Measurements from ENCODE around the gene B4GALT4. TPM values are rescaled to one million over a fixed set of nuclear protein-coding genes. Genes with fewer than 3 reads are reported as not detected.

Gene B4GALT4
- total RNA-seq, 1 experiment from 2014 or later, result 46.5 TPM

- no peak for TF ChIP-seq CTCF (conservative IDR thresholded peaks at IDR 0.05)
- no peaks in the 10 kb centered on the region for H3K9me3 Mint-ChIP-seq
- Histone ChIP-seq H3K4me2 (ENCODE audit: insufficient read depth, insufficient read length, low read length) (no peak overlapping the region), H3K9me3 (ENCODE audit: control insufficient read depth, low read depth, low read length) (no peaks in the 10 kb centered on the region), H2BK12ac (ENCODE audit: insufficient read length, low read depth, low read length) (no peak overlapping the region), H2BK15ac (ENCODE audit: low read depth, low read length) (no peak overlapping the region), H3K18ac (ENCODE audit: insufficient read length, low read depth, low read length) (no peak overlapping the region), H2AK5ac (ENCODE audit: insufficient read length, low read length) (no peak overlapping the region), H3K9ac (ENCODE audit: extremely low read depth, insufficient read length, low read length) (no peak overlapping the region), H3K56ac (ENCODE audit: insufficient read length, low read depth, low read length) (no peak overlapping the region), H2AFZ (ENCODE audit: low read length) (no peak overlapping the region), H3K4me1 (ENCODE audit: insufficient read depth, low read length) (no peaks in the 10 kb centered on the region), H3K27ac (ENCODE audit: insufficient read length, low read depth, low read length) (no peak overlapping the region), H4K5ac (ENCODE audit: insufficient read length, low read depth, low read length) (no peak overlapping the region), H3K14ac (ENCODE audit: insufficient read depth, low read length) (no peak overlapping the region), H3K23me2 (ENCODE audit: insufficient read length, low read depth, low read length, poor library complexity, severe bottlenecking) (peaks cover 1% of the 10 kb centered on the region), H3K23ac (ENCODE audit: insufficient read length, low read depth, low read length) (no peak overlapping the region), H3K4ac (ENCODE audit: low read depth, low read length) (no peak overlapping the region), H2BK5ac (ENCODE audit: insufficient read length, low read length) (no peak overlapping the region), H2BK120ac (ENCODE audit: low read depth, low read length, poor library complexity, severe bottlenecking) (no peak overlapping the region), H3K79me2 (ENCODE audit: insufficient read depth, low read length) (peaks cover 12% of the 10 kb centered on the region), H3K79me1 (ENCODE audit: insufficient read depth, low read depth, low read length, poor library complexity, severe bottlenecking) (no peaks in the 10 kb centered on the region), H4K8ac (replicated peaks; ENCODE audit: insufficient read length, low read depth, low read length) (no peak overlapping the region), H3T11ph (ENCODE audit: low read length) (no peak overlapping the region), H2BK20ac (ENCODE audit: low read depth, low read length, poor library complexity, severe bottlenecking) (no peak overlapping the region), H4K20me1 (ENCODE audit: control insufficient read depth, insufficient read depth, insufficient read length) (no peaks in the 10 kb centered on the region), H4K91ac (ENCODE audit: insufficient read length, low read depth, low read length) (no peak overlapping the region), H3K27me3 (ENCODE audit: insufficient read depth, low read length) (no peaks in the 10 kb centered on the region)
- peaks cover 26 to 66% (median 64%) of the 10 kb centered on the region in 3 experiments; a peak in 6 of 7 replicates for H3K36me3 Mint-ChIP-seq (ENCODE audit: insufficient read depth in 1 of 3, low read depth in 3 of 3)
- H3K27ac Mint-ChIP-seq, result no peak overlapping the region
- no peak for DNase-seq
- no CpG with 5 or more reads among the region's 1 CpG for WGBS (ENCODE audit: extremely low coverage, insufficient read length, low lambda C conversion rate)
- H3K4me3 Mint-ChIP-seq, result no peak overlapping the region
- H3K4me1 Mint-ChIP-seq, result peaks cover 2 to 3% of the 10 kb centered on the region in 2 experiments
- no peaks in the 10 kb centered on the region for H3K27me3 Mint-ChIP-seq (ENCODE audit: low read depth)
Observed at GRCh38 chr3:119234610-119235009, 6.1 kb downstream of the B4GALT4 start.
